H1 (cell line): Measurements from ENCODE around the gene ARL14. TPM values are rescaled to one million over a fixed set of nuclear protein-coding genes. Genes with fewer than 3 reads are reported as not detected.

ENCODE experiments used
- CTCF ChIA-PET: fragments of 300-600 bp; sonication (Branson Sonifier 250); formaldehyde crosslinking; loops from one replicate; lab custom pipeline; 2021; ENCODE audit not compliant: partially characterized antibody; lab: Charles Lee
- POLR2A ChIA-PET: fragments of 300-600 bp; sonication (Branson Sonifier 250); formaldehyde crosslinking; loops from one replicate; lab custom pipeline; 2021; ENCODE audit warnings: inconsistent platforms; ENCODE audit not compliant: partially characterized antibody; lab: Charles Lee
- DNase-seq, 2 experiments: peaks; one replicate each; pipeline versions ENCODE4 v3.0.0 to v3.0.0-alpha.2; 2010 to 2022; ENCODE audit warnings: low spot score in 2 of 2, low read depth in 1 of 2, mixed read lengths in 1 of 2
- FAIRE-seq: peaks from 2 replicates; lab custom pipeline; 2011; peaks lifted over from hg19 to GRCh38; lab: Jason Lieb, UNC
- H2AFZ ChIP-seq: 2 replicates; pipeline ENCODE4 v1.8.1; 2012; ENCODE audit warnings: low read length, inconsistent platforms
- H2AK5ac ChIP-seq: 2 replicates; pipeline ENCODE4 v1.6.1; 2013; ENCODE audit warnings: low read depth, low read length
- H2BK120ac ChIP-seq: replicated peaks from 2 replicates; pipeline ENCODE3; 2013; ENCODE audit warnings: low read depth, low read length, inconsistent platforms
- H2BK12ac ChIP-seq: 2 replicates; pipeline ENCODE4 v1.6.1; 2013; ENCODE audit warnings: low read depth, low read length
- H2BK15ac ChIP-seq: 2 replicates; pipeline ENCODE4 v1.6.1; 2013; ENCODE audit warnings: low read length
- H2BK20ac ChIP-seq: 2 replicates; pipeline ENCODE4 v1.6.1; 2013; ENCODE audit warnings: low read length
- H2BK5ac ChIP-seq: 2 replicates; pipeline ENCODE4 v1.6.1; 2013; ENCODE audit warnings: low read depth, low read length
- H3K14ac ChIP-seq: 2 replicates; pipeline ENCODE4 v1.6.1; 2013; ENCODE audit warnings: inconsistent platforms; ENCODE audit not compliant: insufficient read length
- H3K18ac ChIP-seq: 2 replicates; pipeline ENCODE4 v1.6.1; 2013; ENCODE audit warnings: low read length; ENCODE audit errors: extremely low read depth
- H3K23ac ChIP-seq: 2 replicates; pipeline ENCODE4 v1.6.1; 2013; ENCODE audit warnings: inconsistent platforms; ENCODE audit not compliant: insufficient read length
- H3K23me2 ChIP-seq: 2 replicates; pipeline ENCODE4 v1.6.1; 2013; ENCODE audit warnings: low read depth, low read length
- H3K27ac ChIP-seq: 2 replicates; pipeline ENCODE4 v1.6.1; 2011; ENCODE audit warnings: low read depth, low read length, inconsistent platforms
- H3K27me3 ChIP-seq, 4 experiments: replicated peaks in 1 of 4; 1 replicate in 1 of 4; 2 replicates in 3 of 4; pipeline versions ENCODE4 v1.6.1 to v1.8.1; 2011 to 2013; ENCODE audit warnings: low read length in 3 of 4, mild to moderate bottlenecking in 3 of 4, inconsistent platforms in 2 of 4, mixed read lengths in 2 of 4, moderate library complexity in 1 of 4; ENCODE audit not compliant: control insufficient read depth in 3 of 4, insufficient read depth in 3 of 4; ENCODE audit errors: extremely low read depth in 1 of 4
- H3K36me3 ChIP-seq, 4 experiments: 2 replicates each; pipeline versions ENCODE4 v1.6.1 to v1.8.1; 2011 to 2013; ENCODE audit warnings: mild to moderate bottlenecking in 4 of 4, low read length in 3 of 4, moderate library complexity in 2 of 4, control low read depth in 1 of 4, inconsistent platforms in 1 of 4; ENCODE audit not compliant: insufficient read depth in 4 of 4, control insufficient read depth in 2 of 4
- H3K4ac ChIP-seq: replicated peaks from 2 replicates; pipeline ENCODE3; 2013; ENCODE audit warnings: low read length, low read depth, mixed read lengths, inconsistent platforms; ENCODE audit not compliant: insufficient read length
- H3K4me1 ChIP-seq, 4 experiments: replicated peaks in 1 of 4; 1 replicate in 1 of 4; 2 replicates in 3 of 4; pipeline versions ENCODE4 v1.6.1 to v1.8.1; 2011 to 2013; ENCODE audit warnings: low read length in 3 of 4, inconsistent platforms in 2 of 4, mixed read lengths in 1 of 4; ENCODE audit not compliant: insufficient read depth in 4 of 4, control insufficient read depth in 3 of 4
- H3K4me2 ChIP-seq, 2 experiments: 2 replicates each; pipeline versions ENCODE4 v1.6.1 to v1.8.1; 2011 to 2013; ENCODE audit warnings: low read depth in 2 of 2, low read length in 2 of 2, control low read depth in 1 of 2, inconsistent platforms in 1 of 2, mild to moderate bottlenecking in 1 of 2; ENCODE audit not compliant: insufficient read depth in 1 of 2
- H3K4me3 ChIP-seq, 4 experiments: fragments of 200-600, 300-600 bp in 1 of 4; sonication (generic), shearing (Covaris generic), sonication (Bioruptor Twin) in 1 of 4; 2 replicates each; pipeline versions ENCODE4 v1.5.1 to v1.8.1; 2011 to 2016; ENCODE audit warnings: low read length in 4 of 4, low read depth in 3 of 4, control low read depth in 2 of 4, inconsistent platforms in 2 of 4, mild to moderate bottlenecking in 2 of 4, mixed read lengths in 1 of 4, moderate library complexity in 1 of 4; ENCODE audit not compliant: insufficient read depth in 2 of 4; ENCODE audit errors: extremely low read depth in 1 of 4
- H3K56ac ChIP-seq: replicated peaks from 2 replicates; pipeline ENCODE3; 2013; ENCODE audit warnings: low read depth, mild to moderate bottlenecking, mixed read lengths, low read length, inconsistent platforms; ENCODE audit not compliant: insufficient read length
- H3K79me1 ChIP-seq: 2 replicates; pipeline ENCODE4 v1.6.1; 2013; ENCODE audit warnings: low read depth, low read length, control low read depth
- H3K79me2 ChIP-seq, 2 experiments: 2 replicates each; pipeline versions ENCODE4 v1.6.1 to v1.8.1; 2012 to 2013; ENCODE audit warnings: low read length in 2 of 2, mild to moderate bottlenecking in 2 of 2, inconsistent platforms in 1 of 2; ENCODE audit not compliant: insufficient read depth in 2 of 2, control insufficient read depth in 1 of 2
- H3K9ac ChIP-seq, 4 experiments: replicated peaks in 1 of 4; 1 replicate in 1 of 4; 2 replicates in 3 of 4; pipeline versions ENCODE4 v1.6.1 to v1.8.1; 2011 to 2013; ENCODE audit warnings: low read depth in 3 of 4, low read length in 3 of 4, control low read depth in 2 of 4, mild to moderate bottlenecking in 2 of 4, moderate library complexity in 2 of 4, inconsistent platforms in 1 of 4; ENCODE audit errors: extremely low read depth in 1 of 4
- H3K9me3 ChIP-seq, 2 experiments: 2 replicates each; pipeline versions ENCODE4 v1.6.1 to v1.8.1; 2012 to 2013; ENCODE audit warnings: mild to moderate bottlenecking in 2 of 2, moderate library complexity in 2 of 2, control low read depth in 1 of 2, inconsistent platforms in 1 of 2, low read depth in 1 of 2, low read length in 1 of 2, mixed read lengths in 1 of 2; ENCODE audit not compliant: insufficient read depth in 2 of 2
- H4K20me1 ChIP-seq, 2 experiments: replicated peaks in 1 of 2; 2 replicates each; pipeline versions ENCODE3 to v1.8.1; 2011 to 2013; ENCODE audit warnings: inconsistent platforms in 2 of 2, low read length in 2 of 2, mild to moderate bottlenecking in 1 of 2; ENCODE audit not compliant: insufficient read depth in 2 of 2, control insufficient read depth in 1 of 2
- H4K5ac ChIP-seq: 2 replicates; pipeline ENCODE4 v1.6.1; 2013; ENCODE audit warnings: low read length, low read depth, mixed read lengths, inconsistent platforms; ENCODE audit not compliant: insufficient read length
- H4K8ac ChIP-seq: 2 replicates; pipeline ENCODE4 v1.8.0; 2013; ENCODE audit warnings: mild to moderate bottlenecking, moderate library complexity, low read length, inconsistent platforms; ENCODE audit not compliant: insufficient read depth; ENCODE audit errors: extremely low read depth
- H4K91ac ChIP-seq: replicated peaks from 2 replicates; pipeline ENCODE3; 2013; ENCODE audit warnings: low read length, mixed read lengths, inconsistent platforms; ENCODE audit not compliant: insufficient read length
- ATF2 ChIP-seq: IDR thresholded peaks from 2 replicates; pipeline ENCODE4 v1.6.1; 2012; ENCODE audit warnings: low read length, inconsistent platforms
- CBX5 ChIP-seq: fragments of 300-800, 300-1000 bp; sonication (generic); IDR thresholded peaks from 2 replicates; pipeline ENCODE4 v1.7.1; 2016; ENCODE audit warnings: antibody characterized with exemption, low read length, low read depth
- FOSL1 ChIP-seq: IDR thresholded peaks from 2 replicates; pipeline ENCODE4 v1.6.1; 2011; ENCODE audit warnings: mild to moderate bottlenecking, low read depth, low read length, moderate library complexity; ENCODE audit not compliant: insufficient read depth
- HDAC2 ChIP-seq, 2 experiments: fragments of 300-600 bp in 1 of 2; sonication (generic) in 1 of 2; IDR thresholded peaks; 2 replicates each; pipeline ENCODE4 v1.6.1; 2011 to 2012; ENCODE audit warnings: low read depth in 2 of 2, low read length in 2 of 2, mild to moderate bottlenecking in 2 of 2, moderate library complexity in 2 of 2, borderline replicate concordance in 1 of 2, inconsistent platforms in 1 of 2
- KDM5A ChIP-seq: fragments of 200-600 bp; IDR thresholded peaks from 2 replicates; pipeline ENCODE4 v1.7.1; 2012; ENCODE audit warnings: mild to moderate bottlenecking, low read length, inconsistent platforms, mixed read lengths
- NANOG ChIP-seq: IDR thresholded peaks from 2 replicates; pipeline ENCODE4 v1.6.1; 2011; ENCODE audit warnings: low read length, low read depth, mild to moderate bottlenecking, inconsistent platforms; ENCODE audit not compliant: insufficient read depth, poor library complexity, severe bottlenecking
- RFX5 ChIP-seq: IDR thresholded peaks from 2 replicates; pipeline ENCODE4 v1.6.1; 2011; ENCODE audit warnings: low read depth, low read length, improper control_type of control experiment, borderline replicate concordance
- SAP30 ChIP-seq: fragments of 300-600 bp; sonication (generic); IDR thresholded peaks from 2 replicates; pipeline ENCODE4 v1.7.1; 2012; ENCODE audit warnings: low read length, moderate library complexity, mild to moderate bottlenecking, inconsistent platforms; ENCODE audit not compliant: insufficient read depth, insufficient replicate concordance
- SIX5 ChIP-seq: IDR thresholded peaks from 2 replicates; pipeline ENCODE4 v1.6.1; 2011; ENCODE audit warnings: mild to moderate bottlenecking, low read depth, low read length
- TAF7 ChIP-seq: optimal IDR thresholded peaks from 2 replicates; pipeline ENCODE3; 2011; ENCODE audit warnings: low read depth, mild to moderate bottlenecking, inconsistent platforms, low read length, moderate library complexity, borderline replicate concordance
- WGBS, 2 experiments: shearing (Covaris generic) in 1 of 2; methylation state at CpG; one replicate each; pipeline versions ENCODE4 v1.1.6 to v1.1.7; 2013 to 2015; ENCODE audit warnings: low lambda C conversion rate in 2 of 2, mixed read lengths in 2 of 2, inconsistent platforms in 1 of 2, low coverage in 1 of 2, missing lambda C conversion rate in 1 of 2; ENCODE audit not compliant: insufficient replicate concordance in 2 of 2, insufficient coverage in 1 of 2, insufficient read length in 1 of 2; ENCODE audit errors: extremely low coverage in 1 of 2, missing lambda C conversion rate in 1 of 2; 5-methylcytosine and 5-hydroxymethylcytosine counted together
- polyA plus RNA-seq, 7 experiments: library from polyadenylated mRNA; depleted of rRNA in 3 of 7; stranded (reverse) in 5 of 7; unstranded in 2 of 7; fragments of >200 nt in 5 of 7; fragments of 200-250 nt in 2 of 7; gene quantifications; 1 replicate in 5 of 7; 2 replicates in 1 of 7; 4 replicates in 1 of 7; pipeline versions ENCODE4 v1.2.1 to v1.2.3, GENCODE V29; 2011 to 2013; ENCODE audit warnings: missing spikeins in 2 of 7, mixed read lengths in 2 of 7
- total RNA-seq: library from RNA; stranded (reverse); fragmentation: NEBNext Ultra II Directional; extraction: Animal tissue kit (Norgen Biotek cat#: 25700); gene quantifications from 2 replicates; pipeline ENCODE4 v1.2.1, GENCODE V29; 2021
- TF ChIP-seq, protein P1 (sequence below): IDR thresholded peaks from 2 replicates; pipeline ENCODE4 v1.6.1; 2012; ENCODE audit warnings: inconsistent platforms

Gene ARL14
- total and polyA plus RNA-seq, 2 of the 8 experiments (the other 6 are each of a cell fraction or from before 2014, with no cell fraction given), result not detected

- FAIRE-seq, result no peak
Measured at GRCh38 chr3:160671231-160671630, 5.7 kb upstream of the ARL14 start.

More at GRCh38 chr3:160671231-160671630, 5.7 kb upstream of the ARL14 start:
- Histone ChIP-seq H3K23me2 (no peaks in the 10 kb centered on the region), H2AK5ac (no peak overlapping the region), H4K91ac (no peak overlapping the region), H3K4me2 (no peak overlapping the region), H3K9ac (no peak overlapping the region), H2AFZ (0 out of 2 replicates have a peak overlapping the region, but pooled peaks have one; percentile 22), H4K5ac (no peak overlapping the region), H2BK12ac (no peak overlapping the region), H3K36me3 (no peaks in the 10 kb centered on the region), H3K56ac (no peak overlapping the region), H3K18ac (no peak overlapping the region), H3K4ac (no peak overlapping the region), H4K8ac (no peak overlapping the region), H4K20me1 (no peaks in the 10 kb centered on the region), H2BK5ac (no peak overlapping the region), H3K9me3 (no peaks in the 10 kb centered on the region), H2BK20ac (no peak overlapping the region), H3K27me3 (no peaks in the 10 kb centered on the region), H3K23ac (no peak overlapping the region), H3K79me2 (no peaks in the 10 kb centered on the region), H3K79me1 (no peaks in the 10 kb centered on the region), H3K14ac (no peak overlapping the region), H3K4me1 (no peaks in the 10 kb centered on the region), H2BK120ac (no peak overlapping the region), H2BK15ac (no peak overlapping the region), H3K27ac (no peak overlapping the region), H3K4me3 (no peak overlapping the region)
- 93% methylated on average over 6 of the region's 6 CpGs; no CpG with 5 or more reads in 1 of the 2 experiments for WGBS, 2 experiments
- POLR2A ChIA-PET, result no interaction called here
- CTCF ChIA-PET, result interaction anchor here (3.3 kb wide), 1 partner anchor 15 kb away, joined by 10 read pairs; no protein-coding TSS in a partner anchor
- no peak for DNase-seq
- no peak for TF ChIP-seq KDM5A
- TF ChIP-seq ATF2, result no peak
- no peak for TF ChIP-seq CBX5
- no peak for TF ChIP-seq SAP30
- TF ChIP-seq, protein P1, sequence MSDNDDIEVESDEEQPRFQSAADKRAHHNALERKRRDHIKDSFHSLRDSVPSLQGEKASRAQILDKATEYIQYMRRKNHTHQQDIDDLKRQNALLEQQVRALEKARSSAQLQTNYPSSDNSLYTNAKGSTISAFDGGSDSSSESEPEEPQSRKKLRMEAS, result no peak
- no peak for TF ChIP-seq FOSL1
- no peak for TF ChIP-seq SIX5
- no peak for TF ChIP-seq HDAC2 (IDR thresholded peaks at IDR 0.05; ENCODE audit: borderline replicate concordance in 1 of 2, low read depth in 2 of 2, low read length in 2 of 2)
- TF ChIP-seq TAF7, result no peak
- TF ChIP-seq NANOG, result no peak
- no peak for TF ChIP-seq RFX5
